HG03025 (cell line): Measurements from ENCODE around the gene SPRY1.

ENCODE experiments used
- ATAC-seq: cut with Tn5 transposase; IDR thresholded peaks from one replicate; pipeline ENCODE4 v1.9.1; 2021; ENCODE audit warnings: mild to moderate bottlenecking, moderate library complexity; ENCODE audit not compliant: unreplicated experiment, low FRiP score

Gene SPRY1, protein sequence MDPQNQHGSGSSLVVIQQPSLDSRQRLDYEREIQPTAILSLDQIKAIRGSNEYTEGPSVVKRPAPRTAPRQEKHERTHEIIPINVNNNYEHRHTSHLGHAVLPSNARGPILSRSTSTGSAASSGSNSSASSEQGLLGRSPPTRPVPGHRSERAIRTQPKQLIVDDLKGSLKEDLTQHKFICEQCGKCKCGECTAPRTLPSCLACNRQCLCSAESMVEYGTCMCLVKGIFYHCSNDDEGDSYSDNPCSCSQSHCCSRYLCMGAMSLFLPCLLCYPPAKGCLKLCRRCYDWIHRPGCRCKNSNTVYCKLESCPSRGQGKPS

DNA sequence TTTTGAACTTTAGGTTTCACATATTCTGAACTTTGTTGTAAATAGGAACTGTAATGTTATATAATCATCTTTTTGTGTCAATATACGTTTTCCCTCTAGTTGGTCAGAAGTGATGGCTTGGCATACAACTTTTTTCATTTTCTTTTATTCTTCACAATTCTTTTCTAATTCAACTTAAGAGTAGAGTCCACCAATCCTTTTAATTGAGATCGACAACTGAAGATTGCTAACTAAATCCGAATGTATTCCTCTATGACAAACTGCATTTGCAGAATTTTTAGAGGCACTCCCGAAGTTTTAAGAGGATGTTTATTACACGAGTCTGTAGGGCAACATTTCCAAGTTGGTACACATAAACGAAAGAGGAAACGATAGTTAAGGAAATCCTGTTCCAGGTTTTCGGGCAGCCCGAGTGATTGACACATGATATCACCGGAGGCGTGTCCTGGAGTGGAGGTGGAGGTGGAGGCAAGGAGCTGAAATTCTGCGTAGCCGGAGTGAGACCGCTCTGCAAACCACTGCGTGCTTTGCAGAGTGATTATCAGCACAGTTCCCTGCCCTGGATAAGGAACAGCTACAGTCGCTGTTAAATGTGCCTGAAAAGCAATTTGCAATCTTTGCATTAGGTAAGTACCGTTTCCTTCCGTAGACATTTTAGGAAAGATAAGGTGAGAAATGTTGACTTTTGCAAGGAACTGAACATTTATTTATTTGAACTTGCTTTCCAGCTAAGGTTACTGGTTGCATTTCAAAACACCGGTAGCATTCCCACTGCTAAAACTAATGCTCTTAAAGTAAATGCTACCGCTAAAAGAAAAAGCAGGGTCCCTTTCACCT is at the start of gene SPRY1:
TSS of gene SPRY1 (plus strand) at position 489 of the 837 bp plus-strand sequence. CDS start 4,797 bp downstream, outside the sequence.
- peak; percentile 35 for ATAC-seq

DNA sequence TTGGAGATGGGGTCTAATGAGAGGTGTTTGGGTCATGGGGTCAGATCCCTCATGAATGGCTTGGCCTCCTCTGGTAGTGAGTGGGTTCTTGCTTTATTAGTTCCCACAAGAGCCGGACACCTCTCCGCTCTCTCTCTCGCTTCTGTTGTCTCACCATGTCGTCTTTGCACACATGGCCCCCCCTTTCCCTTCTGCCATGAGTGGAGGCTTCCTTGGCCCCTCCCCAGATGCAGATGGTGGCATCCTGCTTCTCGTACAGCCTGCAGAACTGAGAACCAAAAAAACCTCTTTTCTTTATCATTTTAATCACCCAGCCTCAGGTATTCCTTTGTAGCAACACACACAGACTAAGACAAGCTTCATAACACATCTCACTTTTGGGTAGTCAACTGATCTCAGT is 49.6 kb upstream of the SPRY1 start:
- ATAC-seq: peak; percentile 69

DNA sequence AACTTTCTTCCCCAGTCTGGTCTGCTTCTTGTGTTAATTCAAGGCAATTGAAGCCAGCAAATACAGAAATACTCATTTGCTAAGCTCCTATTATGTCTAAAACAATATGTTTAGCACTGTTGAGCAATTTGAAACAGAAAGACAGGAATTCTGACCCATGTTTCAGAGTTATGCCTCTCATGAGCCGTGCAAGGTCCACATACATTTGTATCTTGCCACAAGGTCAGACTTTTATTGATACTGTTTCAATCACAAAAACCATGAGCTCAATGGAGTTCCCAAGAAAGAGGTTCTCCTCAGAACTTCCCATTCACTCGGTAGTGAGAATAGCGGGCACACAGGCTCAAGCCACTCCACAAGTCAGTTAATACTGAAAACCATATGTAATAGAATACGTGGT is 47.6 kb upstream of the SPRY1 start:
- ATAC-seq: no peak

DNA sequence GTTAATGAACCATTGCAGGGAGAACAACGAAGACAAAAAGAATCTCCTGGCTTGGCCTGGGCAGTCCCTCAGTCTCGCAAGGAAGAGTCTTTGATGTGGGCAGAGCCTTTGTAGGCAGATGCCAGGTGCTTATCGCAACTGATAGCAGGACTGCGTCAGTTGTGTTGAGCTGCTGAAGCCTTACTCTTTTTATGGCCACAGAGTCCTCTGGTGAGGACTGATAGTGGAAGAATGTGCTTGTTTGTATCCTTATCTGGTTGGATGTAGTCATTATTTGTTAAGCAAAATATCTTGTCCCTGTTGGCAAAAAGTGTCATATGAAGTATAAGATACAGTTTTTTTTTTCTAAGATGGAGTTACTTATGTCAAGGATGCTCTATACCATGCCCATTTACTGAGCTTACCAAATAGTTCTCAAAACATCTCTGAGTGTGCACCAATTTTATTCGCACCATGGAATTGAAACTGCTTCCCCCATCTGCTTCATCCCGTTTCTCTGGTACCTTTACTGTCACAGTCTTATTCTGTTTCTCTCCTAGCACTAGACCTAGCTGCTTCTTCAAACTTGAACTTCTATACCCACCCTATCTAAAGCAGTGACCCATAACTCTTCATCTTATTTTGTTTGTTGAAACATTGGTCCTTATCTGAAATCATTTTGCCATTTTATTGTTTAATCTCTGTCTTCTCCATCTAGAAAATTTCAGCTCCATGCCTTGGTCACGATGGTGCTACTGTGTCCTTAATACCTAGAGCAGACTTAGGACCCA is 47.0 kb upstream of the SPRY1 start:
- no peak for ATAC-seq

DNA sequence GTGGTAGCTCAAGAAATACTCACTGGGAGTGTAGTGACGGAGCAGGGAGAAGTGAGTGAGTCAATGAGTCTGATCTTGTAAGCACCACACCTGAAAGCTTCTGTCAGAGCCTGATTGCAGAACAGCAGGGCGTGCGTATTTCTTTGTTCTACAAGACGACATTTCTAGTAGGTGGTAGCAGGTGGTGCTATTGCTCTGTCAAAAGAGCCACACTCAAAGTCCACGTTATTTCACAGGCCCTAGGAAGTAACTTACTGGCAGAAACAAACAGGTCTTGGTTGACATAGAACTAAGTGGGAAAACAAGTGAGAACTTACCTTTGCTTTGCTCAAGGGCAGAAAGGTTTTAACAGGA is 46.4 kb upstream of the SPRY1 start:
- peak; percentile 38 for ATAC-seq

DNA sequence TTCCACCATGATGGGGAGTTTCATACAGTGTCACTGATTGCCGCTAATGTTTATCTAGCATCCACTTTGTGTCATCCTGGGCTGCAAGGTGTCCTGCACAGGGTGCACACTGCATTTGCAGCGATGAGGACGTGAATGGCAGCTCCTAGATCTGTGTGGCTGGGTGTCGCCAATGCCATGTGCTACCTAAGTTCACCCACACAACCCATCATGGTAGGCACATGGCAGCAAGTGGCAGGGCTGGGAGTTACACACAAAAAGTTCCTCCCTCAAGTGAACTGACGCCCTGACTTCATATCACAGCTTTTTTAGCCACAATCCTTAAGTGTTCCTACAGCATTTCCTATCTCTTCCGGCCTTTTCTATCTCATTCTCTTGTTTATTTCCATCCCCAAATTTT is 45.9 kb upstream of the SPRY1 start:
- no peak for ATAC-seq

DNA sequence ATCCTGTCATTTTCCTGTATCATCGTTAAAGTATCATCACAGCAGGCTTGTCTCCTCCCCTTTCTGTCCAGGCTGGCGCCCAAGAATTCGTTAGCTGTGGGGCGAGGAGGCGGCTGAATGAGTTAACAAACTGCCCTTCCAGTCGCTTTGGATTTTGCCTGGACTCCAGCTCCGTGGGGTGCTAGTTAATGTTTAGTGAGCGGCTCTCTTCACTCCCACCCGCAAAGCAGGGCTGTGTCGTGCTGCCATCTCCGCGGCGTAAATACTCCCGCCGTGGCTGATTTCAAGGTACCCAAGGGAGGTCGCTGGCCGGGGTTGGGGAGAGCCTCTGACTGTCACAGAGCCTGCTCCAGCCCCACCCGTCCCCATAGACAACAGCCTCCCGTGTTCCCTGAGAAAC is 44.9 kb upstream of the SPRY1 start:
- no peak for ATAC-seq

DNA sequence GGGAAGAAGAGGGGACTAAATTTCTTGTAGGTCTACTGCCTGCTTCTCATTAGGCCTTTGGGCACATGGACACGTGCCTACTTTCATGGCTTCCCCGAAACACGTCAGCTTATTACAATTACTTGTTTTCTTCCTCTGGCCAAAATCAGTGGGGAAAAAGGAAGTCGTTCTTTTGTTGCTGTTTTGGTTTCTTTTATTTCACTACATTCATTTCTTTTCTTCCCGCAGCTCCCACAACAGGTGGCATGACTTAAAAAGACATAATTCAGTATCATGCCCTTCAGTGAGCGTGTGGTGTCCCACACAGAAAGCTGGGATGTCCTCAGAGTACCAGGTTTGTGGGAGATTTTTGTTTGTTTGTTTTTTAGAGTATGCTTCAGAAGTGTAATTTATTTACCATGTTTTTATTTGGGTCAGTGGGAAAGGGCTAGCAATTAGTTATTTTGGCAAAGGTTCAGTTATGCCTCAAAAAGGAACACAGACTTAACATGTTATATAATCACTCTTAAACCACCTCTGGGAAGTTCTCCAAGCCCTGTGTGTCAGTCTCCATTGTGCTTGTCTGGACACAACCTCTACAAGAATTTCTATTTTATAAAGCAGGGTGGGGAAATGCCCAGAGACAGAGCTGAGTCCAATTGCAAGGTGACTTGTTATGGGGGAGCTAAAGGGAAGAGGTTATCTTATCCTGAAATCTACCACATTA is 44.2 kb upstream of the SPRY1 start:
- ATAC-seq: no peak

DNA sequence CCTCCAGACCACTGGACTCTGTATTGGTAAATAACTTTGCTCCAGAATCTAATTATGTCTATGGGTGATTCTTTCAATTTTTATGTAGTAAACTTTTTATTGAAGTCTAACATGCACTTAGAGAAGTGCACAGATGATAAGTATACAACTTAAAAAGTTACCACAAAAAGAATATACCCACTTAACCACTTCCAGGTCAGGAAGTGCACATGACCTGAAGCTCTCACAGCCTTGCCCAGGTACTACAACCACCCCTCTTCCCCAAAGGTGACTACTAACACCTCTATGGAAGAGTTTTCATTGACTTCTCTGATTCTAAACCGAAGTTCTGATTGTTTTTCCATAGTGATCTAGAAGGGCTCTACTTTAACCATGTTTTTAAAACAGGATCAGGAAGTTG is 43.6 kb upstream of the SPRY1 start:
- ATAC-seq: no peak

DNA sequence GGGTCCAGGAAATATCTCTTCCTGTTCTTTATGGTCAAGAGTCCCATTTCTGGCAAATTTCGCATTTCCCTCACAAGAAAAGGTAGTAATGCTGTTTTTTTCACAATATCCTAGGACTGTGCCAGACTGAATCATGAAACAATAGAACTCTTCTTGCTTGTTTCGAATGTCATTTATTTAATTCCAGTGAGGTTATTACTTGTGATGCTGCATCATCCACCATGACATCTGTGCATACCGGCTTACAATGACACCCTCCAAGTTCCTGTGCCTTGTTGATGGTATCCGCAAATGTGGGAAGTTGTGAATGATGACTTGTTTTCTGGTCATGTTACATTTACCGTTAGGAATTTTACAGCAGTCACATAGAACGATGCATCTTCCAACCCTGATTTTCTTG is 42.9 kb upstream of the SPRY1 start:
- no peak for ATAC-seq

DNA sequence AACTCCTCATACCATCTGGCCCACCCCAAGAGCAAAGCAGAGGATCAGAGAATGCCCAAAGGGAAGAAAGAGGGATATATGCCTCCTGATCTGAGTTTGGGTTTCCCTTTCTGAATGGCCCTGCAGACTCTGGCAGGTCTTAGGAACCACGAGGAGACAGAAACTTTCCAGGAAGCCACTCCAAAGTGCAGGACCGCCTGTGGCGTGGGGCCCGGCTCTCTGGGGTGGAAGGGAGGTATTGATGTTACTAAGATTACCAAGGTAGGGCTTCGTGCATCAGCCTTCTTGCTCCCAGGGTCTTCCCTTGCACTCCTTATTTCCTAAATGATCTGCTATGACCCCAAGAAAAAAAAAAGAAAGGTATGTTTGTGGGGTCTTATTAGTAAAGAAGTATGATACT is 41.9 kb upstream of the SPRY1 start:
- ATAC-seq: no peak

DNA sequence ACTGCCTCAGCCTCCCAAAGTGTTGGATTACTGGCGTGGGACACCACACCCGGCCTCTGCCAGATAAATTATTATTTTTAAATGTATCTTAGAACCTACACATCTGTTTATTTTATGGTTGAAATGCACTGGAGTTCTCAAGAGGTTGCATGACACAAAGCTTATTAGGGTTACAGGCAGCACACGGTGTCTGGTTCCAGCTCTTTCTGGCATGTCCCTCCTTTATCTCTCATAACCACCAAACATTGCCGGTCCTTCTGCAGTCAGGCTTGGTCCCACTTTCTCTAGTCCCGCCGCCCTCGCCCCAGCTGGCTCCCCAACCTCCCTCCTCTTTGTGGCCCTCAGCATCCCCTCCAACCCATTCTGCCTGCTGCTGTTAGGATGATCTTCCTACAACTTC is 39.7 kb upstream of the SPRY1 start:
- no peak for ATAC-seq

DNA sequence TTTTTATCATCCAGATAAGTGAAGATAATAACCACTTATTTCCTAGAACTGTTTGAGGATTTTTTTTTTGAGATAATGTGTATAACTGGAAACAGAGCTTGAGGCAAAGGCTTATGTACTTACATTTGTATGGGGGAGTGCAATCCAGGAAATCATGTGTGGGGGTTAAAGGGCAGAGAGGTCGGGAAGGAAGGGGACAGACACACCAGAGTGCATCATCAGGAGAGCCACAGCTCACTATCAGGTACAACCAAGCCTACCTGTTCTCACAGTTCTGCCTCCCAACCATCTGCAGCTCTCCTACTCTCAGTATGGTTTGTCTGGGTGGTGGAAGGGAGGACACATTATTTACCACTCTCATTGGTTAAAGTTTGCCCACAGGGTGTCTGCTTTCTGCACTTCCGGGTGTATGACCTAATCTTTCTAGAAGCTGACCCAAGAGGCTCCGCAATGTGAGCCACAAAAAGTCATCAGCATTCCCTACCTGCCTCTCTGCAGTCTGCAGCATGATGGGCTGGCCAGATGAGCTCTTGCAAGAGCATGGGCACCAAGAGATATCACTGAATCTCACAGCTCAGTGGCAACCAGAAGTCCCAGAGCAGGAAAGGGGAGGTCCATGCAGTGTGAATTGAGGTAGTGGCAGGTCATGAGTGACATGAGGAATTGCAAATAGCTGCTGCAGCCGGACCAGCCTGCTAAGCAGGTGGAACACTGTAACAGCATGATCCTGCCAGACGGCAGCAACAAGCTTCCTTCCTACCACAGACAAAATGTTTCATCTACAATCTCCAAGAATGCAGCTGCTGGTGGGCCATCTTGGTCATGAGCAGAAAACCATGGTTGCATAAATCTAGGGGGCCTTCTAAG is 36.9 kb upstream of the SPRY1 start:
- peak; percentile 38 for ATAC-seq

DNA sequence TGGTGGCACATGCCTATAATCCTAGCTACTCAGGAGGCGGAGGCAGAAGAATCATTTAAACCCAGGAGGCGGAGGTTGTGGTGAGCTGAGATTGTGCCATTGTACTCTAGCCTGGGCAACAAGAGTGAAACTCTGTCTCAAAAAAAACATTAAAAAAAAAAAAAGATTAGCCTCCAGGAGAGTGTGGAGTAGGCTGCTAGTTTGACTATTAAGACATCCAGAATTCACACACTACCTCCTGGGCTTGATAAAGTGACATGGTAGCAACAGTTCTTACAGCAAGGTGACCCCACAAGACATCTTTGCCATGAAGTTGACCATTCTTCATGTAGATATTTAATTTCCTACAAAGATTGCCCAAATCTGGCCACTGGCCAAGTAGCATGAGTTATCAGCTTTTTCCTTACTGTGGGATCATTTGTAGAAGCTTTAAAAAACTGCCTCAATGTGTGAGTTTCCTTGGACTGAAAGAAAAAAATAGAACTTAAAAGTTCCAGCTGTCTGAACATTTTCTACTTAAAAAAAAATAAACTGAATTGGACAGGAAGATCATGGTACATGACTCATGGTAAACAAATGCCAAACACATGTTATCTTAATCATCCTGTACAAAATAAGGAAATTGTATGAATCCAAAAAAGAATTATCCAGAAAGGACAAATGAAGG is 35.3 kb upstream of the SPRY1 start:
- ATAC-seq: no peak

DNA sequence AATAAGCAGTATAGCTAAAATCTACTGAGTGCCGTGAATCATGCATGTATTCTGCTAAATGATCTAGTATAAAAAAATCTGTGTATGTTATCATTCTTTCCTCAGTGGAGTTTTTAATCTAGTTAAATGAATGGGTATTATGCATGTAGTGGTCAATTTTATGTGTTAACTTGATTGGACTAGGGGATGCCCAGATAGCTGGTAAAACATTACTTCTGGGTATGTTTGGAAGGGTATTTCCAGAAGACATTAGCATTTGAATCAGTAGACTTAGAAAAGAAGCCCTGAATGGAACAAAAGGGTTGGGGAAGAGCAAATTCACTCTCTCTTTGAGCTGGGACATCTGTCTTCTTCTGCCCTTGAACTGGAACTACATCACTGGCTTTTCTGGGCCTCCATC is 34.5 kb upstream of the SPRY1 start:
- ATAC-seq: no peak

DNA sequence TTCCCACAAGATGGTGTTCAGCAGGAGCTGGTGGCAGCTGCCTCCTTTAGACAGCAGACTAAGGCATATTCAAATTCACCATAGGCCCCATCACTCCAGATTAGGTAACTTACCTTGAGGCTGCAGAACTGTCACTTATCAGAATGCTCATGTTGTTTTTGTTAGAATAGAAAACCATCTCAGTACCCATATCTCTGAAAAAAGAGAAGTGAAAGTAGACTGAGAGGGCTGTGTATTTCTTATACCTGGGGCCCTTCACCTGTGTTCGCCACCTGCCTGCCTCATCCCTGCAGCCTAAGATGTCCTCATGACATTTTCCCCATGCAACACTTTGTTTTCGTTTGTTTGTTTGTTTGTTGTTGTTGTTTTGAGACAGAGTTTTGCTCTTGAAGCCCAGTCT is 32.9 kb upstream of the SPRY1 start:
- peak; percentile 91 for ATAC-seq

DNA sequence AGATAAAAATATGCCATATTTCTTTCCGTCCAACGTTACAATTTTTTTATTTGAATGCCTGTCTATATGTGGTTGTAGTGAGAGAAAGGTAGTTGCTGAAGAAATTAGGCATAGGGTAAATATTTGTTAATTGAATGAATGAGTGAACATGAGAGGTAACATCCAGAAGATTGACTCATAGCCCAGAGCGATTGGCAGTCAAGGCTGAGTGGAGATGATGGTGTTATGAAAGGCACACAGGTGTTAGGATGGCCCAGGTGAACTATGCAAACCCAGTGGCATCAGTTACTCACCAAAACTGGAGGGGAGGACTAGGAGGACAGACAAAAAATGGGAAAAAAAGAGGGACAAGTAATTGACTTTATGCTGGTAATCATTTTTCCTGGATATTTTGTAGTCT is 31.7 kb upstream of the SPRY1 start:
- ATAC-seq: no peak

DNA sequence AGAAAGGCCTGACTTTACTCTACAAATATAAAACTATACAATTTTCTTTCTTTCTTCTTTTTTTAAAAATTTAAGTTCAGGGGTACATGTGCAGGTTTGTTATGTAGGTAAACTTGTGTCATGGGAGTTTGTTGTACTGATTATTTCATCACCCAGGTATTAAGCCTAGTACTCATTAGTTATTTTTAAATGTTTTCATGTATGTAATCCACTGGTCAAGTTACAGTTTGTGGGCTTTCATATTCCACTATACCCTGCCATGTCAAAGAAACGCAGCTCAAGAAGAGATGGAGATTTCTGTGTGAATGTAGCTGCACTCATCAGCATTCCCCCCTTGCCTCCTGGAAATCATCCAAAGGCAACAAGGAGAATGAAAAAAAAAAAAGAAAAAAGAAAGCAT is 31.2 kb upstream of the SPRY1 start:
- ATAC-seq: no peak

DNA sequence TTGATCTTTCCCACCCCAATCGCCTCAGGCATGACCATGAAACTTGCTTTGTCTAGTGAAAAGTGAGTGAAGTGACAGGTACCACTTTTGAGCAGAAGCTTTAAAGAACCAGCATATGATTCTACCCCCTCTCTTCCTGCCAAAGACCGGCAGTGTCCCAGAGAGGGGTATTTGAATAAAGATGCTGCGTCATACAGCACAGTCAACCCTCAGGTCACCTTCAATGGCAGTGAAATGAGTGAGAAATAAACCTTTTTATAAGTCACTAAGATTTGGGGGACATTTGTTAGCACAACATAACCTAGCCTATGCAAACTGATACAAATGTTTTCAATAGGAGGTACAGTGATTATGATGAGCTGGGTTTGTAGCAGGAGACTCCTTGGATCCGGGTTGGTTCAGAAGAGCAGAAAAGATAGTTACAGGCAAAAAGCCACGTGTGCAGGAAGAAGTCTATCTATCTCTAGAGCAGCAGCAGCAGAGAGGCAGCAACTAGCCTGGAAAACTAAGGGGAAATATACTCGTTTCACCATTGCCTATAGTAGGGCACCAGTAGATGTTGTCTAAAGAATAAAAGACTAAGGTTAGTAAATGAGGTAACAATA is 30.3 kb upstream of the SPRY1 start:
- ATAC-seq: no peak
